Measurements from ENCODE around the gene MSH5.
A peak's percentile ranks its signal among the peaks of the same experiment; 100 is the strongest.
"Not testable (repeated sequence)": the region's sequence is repeated elsewhere in the genome, so short reads cannot be mapped to it uniquely, and the experiment has no call there.

The MSH5 gene

DNA sequence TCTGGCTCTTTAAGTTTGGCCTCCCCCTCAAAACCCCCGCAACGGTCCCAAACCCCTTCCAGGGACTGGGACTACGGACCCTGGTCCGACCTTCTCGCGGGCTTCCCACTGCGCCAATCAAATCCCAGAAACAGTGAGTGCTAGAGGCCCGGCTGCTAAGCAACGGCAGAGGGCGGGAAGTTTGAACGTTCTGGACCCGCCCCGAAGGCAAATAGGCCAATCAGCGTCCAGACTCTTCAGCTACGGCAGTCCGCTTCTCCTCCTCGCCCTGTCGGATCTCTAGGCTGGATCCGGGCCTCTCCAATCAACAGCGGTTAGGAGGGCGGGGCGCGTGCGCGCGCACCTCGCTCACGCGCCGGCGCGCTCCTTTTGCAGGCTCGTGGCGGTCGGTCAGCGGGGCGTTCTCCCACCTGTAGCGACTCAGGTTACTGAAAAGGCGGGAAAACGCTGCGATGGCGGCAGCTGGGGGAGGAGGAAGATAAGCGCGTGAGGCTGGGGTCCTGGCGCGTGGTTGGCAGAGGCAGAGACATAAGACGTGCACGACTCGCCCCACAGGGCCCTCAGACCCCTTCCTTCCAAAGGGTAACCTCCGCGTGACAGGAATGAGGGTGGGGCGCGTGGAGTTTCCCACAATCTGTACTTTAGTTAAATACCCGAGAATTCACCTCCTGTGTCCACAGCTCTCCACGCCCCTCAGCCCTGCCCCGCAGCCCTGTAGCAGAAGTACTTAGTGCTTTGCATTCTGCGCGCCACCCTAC, at the start of gene MSH5:
Gene MSH5, plus strand, starts transcription at position 367 of the 758 bp plus-strand sequence. CDS start 462 bp downstream, outside the sequence.
- peak; percentile 98 for DNase-seq

DNA sequence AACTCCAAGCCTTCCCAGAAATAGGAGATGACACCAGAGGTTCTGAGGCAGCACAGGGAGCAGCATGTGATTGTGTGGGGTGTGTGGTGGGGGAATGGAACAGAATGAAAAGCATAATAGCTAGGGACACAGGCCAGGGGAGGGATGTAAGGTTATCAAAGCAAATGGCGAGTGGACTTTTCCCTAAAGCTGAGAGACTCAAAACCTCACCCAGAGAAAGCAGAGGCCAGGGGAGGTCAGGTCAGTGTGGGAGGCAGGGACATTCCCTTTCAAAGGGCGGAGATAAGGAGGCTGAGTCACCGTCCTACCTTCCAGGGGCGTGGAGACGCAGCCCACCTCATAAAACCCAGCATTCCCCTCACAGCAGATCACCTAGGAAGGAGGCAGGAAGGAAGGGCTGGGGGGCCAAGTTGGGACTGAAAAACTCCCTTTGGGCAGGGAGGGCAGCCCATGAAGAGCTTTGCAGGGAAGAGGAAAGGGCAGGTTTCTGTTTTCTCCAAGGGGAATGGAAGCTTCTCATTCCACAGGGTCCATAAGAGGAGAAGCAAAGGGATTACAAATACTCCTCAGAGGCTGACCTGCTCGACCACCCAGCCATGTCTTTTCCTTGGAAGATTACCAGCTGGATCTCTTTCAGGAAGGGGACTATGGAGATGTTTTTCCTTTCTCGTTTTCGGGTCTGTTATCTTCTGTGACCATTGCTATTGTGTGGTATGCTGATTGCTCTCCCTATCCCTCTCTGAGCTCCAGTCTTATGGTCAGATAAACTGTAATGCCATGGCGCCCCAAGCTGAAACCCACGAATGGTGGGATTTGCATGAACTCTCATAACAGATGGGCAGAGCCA, 49.4 kb upstream of the MSH5 start:
- DNase-seq = no peak

DNA sequence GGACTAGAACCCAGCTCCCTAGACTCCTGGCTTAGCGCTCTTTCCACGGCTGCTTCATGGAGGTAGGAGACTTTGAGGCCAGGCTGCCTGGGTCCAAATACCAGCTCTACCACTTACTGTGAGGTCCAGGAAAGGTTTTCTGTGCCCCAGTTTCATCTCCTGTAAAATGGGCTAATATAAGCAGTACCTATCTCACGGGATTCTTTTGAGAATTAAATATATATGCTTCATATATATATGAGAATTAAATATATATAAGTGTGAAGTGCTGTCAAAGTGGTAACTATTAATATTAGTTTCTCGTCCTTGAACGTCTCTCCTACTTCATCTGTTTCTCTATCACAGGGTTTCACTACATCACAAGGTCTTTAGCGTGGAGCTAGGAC, 48.7 kb upstream of the MSH5 start:
- no peak for DNase-seq

DNA sequence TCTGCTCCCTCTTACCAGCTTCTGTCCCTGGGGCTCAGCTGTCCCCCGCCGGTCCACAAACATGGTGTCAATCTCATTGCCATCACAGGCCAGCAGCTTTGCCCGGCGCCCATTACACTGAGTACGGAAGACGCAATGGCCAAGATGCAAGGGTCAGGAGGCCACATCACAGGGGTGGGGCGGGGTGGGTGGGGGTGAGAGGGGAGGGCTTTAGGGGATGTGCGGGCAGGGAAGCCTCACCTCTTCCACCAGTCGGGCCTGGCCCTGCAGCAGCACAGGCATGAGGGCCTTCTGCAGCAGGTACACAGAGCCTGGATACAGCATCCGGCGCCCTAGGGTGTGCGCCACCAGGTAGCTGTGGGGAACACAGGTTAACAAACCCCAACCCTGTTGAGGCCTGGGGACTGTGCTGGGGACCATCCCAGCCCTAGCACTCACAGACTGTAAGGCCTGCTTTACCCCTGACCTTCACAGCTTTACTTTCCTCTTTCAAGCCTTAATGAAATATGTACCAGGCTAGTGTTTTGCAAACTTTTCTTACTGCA, 48.2 kb upstream of the MSH5 start:
- DNase-seq = no peak

DNA sequence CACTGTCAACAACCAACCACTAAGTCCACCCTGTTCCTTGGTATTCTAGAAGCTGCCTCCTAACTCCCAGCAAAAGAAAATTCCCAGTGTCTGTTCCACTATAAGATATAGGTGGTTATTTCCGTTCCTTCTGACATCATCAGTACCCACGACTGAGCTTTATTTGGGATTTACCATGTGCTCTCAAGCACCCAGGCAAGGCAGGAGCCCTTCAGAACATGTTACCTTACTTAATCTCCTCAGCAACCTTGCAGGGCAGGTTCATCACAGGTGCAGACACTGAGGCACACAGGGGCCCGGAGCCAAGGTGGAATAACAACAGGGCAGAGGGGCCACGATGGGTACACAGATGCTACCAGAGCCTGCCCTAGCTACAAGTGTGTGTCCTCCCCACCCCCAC, 47.5 kb upstream of the MSH5 start:
- DNase-seq = no peak

DNA sequence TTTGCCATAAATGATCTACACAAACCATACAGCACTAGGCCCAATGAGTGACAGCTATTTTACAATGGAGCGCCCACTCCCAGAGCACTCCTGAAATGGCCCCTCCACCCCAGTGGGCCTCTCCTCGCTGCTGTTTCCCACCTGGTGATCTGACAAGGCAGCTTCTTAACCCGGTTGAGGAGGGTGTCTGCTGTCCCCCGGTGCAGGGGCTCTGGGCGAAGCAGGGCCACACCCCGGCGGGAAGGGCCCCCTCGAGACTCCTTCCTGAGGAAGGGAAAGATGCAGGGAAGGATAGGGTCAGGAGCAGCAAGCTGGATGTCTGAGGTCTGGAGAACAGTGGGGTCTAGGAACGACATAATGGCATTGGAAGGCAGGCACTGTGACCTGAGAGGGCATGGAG, 46.9 kb upstream of the MSH5 start:
- DNase-seq = no peak

DNA sequence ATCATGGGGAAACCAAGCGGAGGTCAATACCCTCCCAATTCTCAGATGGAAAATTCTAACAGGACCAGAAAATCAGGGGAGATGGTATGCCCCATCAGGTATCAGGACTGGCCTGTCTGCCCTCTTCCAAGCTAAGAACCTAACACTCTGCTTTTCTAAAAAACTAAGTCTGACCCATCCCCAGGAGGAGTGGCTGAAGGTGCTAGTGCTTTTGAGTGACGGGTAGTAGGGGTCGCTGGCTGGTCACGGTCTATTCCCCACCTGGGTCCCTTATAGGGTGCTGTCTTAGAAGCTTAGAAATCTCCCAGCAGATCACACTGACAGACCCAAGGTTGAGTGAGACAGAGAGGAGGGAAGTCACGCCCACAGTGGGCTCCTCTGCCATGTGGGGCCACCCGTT, 46.3 kb upstream of the MSH5 start:
- DNase-seq = no peak

DNA sequence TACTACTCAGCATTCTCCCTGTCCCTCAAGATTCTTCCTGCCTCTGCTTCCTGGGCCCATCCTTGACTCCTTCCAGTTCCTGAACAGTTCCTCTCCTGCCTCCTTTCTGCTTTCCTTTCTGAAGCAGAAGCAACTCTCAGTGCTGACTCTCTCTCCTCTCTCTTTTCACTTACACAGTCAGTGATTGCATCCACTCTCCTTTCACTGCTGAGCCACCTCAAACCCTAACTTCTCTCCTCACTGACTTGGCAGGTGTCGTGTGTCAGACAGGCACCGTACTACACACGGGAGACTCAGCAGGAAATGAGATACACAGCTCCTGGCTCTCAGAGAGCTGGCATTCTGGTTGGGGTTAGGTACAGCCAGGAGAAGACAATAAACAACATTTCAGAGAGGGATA, 42.2 kb upstream of the MSH5 start:
- no peak for DNase-seq

DNA sequence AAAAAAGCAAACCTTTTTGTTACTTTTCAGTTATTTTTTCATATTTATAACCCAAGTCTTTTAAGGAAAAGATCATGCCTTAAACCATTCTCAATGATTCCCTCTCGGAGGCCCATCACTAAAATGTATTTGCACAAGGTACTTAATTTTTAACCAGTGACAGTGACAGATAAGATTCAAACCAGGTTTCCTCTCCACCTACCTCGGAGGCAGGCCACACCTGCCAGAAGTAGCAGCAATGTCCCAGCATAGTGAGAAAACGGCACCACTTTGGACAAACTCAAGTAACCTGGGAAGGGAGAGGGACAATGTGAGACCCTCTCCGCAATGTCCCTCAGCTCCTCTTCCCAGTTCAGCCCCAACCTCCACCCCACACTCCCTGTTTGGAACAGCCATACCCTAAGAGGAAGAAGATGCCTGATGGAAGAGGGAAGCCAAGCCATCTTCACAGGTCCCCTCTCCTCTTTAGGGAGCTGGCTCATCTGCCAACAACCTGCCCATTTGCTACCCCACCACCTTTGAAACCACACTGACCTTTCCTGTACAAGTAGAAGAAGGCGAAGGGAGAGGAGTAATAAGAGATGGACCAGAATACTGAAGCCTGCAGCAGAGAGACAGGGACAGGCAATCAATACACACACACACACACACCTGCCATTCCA, 38.9 kb upstream of the MSH5 start:
- no peak for DNase-seq

DNA sequence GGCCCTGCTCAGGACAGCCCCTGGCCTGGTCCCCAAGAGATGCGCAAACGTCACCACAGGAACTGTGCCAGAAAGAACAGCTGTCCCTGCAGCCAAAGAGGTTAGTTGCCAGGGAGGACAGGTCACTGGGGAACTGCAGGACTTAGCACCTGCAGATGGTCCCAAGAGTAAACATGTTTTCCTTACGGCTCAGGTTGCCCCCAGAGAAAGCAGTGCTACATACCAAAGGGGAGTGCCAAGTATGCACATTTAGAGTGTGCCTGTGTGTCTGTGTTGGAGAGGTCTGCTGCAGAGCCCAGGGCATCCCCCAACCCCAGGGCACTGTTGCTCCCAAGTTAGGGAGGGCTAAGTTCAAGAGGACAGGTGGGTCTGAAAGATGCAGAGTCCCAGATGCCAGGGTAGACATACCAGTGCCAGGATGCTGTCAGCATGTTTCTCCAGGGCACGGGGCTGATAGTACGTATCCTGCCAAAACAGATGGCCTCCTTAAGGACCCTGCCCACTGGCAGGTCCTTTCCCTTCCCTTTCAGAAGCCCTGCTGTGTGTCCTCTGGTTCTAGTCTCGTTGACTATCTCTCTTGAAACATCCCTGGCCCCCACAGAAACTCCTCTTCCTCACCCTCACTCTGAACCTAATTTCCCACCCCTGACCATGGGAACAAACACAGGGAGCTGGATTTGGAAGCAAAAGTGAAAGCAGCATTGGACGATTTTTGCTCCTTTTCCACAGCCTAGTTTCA, 38.0 kb upstream of the MSH5 start:
- DNase-seq = no peak

DNA sequence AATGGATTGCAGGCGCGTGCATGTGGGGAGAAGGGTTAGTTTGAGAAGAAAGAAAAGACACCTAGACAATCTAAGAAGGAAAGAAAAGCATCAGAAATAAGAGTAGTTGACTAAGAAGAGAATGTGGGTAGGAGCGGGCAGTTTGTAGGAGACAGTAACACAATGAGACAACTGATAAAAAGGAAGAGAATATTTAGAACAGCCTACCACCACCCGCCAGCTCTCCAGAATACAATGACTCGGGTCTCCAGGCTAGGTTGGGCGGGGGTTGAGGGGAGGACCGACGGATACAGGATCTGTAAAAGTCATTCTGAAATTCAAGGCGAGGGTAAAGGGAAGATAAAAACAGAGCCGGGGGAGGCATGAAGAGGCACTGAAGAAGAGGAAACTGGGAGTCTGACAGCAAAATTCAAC, 37.4 kb upstream of the MSH5 start:
- no peak for DNase-seq

DNA sequence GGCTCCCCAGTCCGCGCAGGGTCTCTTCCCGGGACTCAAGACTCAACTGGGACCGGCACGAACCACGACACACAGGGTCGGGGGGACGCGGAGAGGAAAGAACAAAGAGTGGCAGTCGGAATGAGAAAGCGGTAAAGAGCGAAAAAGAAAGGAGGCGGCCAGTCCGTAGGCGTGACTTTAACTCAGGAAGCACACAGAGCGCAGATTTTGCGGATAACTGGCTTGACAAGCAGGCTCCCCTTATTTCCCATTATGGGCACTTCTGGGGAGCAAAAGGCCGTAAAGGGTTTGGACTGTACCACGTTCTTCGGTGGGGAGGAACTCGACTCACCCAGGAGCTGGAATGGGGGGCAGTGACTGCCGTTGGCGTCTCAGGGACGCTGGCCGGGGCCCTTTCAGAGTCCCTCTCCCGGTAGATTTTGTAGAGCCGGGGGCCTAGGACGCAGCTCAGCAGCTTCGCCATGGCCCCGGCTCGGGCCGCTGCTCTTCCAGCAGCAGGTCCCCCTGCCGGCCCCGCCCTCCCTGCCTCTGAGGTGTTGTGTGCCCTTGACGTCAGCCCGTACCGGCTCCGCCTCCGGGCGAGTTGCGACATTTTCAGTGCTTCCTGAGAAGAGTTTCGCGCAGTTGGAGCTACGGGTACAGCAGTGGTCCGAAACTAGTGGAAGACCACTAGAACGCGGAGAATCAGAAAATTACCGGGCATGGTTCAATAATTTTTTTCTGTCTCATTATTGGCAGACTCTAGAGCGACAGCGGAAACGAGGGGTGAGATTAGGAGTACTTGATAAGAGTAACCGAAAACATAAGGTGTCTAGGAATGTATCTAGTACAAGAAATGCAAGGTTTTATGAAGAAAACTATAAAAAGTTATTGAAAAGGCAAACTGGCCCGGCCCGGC, 36.7 kb upstream of the MSH5 start, which contains the start of gene ABHD16A:
Gene ABHD16A, minus strand, starts transcription at position 506 of the 898 bp plus-strand sequence. Its CDS starts 43 bp downstream, at position 463.
- DNase-seq = peak; percentile 94

DNA sequence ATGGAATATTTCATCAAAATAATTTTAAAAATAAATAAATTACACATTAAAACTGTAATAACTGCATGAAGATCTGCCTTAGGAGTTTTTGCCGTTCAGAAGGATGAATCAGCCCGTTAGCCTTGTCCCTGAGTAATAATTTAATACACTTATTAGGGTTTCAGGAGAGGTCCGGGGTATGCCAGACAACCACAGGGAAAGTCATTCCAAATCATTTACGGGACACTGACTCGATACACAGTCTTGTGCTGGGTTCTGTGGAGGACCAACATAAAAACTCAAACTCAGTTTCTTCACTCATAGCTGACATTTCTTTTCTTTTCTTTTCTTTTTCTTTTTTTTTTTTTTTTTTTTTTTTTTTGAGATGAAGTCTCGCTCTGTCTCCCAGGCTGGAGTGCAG, 33.9 kb upstream of the MSH5 start:
- no peak for DNase-seq

DNA sequence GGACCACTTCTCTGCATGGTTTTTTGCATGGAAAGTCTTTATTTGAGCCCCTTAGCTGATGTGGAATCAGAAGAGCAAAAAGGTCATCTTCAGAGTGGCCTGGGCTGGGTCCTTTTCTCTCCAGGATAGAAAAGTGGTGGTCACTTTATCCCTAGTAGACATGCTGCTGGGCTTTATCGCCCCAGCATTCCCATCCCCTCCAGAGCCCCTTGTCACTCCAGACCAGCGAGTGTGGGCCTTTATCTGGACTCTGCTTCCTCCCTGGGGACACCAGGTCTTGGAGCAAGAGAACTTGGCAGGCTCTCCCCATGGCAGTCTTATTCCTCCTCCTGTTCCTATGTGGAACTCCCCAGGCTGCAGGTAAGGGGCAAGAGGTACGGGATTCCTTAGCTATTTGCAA, 33.2 kb upstream of the MSH5 start, which contains the start of gene LY6G6F:
Gene LY6G6F, plus strand, starts transcription at position 268 of the 400 bp plus-strand sequence. Its CDS starts 41 bp downstream, at position 309.
- no peak for DNase-seq

DNA sequence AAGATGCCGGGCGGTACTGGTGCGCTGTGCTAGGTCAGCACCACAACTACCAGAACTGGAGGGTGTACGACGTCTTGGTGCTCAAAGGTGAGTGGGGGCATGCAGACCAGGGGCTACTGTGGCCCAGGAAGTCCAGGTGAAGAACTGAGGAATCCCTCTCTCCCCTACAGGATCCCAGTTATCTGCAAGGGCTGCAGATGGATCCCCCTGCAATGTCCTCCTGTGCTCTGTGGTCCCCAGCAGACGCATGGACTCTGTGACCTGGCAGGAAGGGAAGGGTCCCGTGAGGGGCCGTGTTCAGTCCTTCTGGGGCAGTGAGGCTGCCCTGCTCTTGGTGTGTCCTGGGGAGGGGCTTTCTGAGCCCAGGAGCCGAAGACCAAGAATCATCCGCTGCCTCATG, 32.1 kb upstream of the MSH5 start:
- no peak for DNase-seq

DNA sequence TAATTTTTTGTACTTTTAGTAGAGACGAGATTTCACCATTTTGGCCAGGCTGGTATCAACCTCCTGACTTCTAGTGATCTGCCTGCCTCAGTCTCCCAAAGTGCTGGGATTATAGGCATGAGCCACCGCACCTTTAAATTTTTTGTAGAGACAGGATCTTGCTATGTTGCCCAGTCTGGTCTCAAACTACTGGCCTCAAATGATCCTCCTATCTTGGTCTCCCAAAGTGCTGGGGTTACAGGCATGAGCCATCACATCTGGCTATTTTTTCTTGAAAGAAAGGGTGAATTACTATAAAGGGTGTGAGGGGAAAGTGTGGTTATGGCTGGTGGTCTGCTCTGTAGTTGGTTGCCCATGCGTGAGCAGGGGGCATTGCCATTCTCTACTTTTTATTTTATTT, 31.6 kb upstream of the MSH5 start:
- DNase-seq = no peak

DNA sequence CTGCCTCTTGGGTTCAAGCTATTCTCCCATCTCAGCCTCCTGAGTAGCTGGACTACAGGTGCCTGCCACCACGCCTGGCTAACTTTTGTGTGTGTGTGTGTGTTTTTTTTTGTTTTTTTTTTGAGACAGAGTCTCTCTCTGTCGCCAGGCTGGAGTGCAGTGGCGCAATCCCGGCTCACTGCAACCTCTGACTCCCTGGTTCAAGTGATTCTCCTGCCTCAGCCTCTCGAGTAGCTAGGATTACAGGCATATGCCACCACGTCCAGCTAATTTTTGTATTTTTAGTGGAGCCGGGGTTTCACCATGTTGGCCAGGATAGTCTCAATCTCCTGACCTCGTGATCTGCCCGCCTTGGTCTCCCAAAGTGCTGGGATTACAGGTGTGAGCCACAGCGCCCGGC, 30.6 kb upstream of the MSH5 start:
- not testable (repeated sequence) for DNase-seq

DNA sequence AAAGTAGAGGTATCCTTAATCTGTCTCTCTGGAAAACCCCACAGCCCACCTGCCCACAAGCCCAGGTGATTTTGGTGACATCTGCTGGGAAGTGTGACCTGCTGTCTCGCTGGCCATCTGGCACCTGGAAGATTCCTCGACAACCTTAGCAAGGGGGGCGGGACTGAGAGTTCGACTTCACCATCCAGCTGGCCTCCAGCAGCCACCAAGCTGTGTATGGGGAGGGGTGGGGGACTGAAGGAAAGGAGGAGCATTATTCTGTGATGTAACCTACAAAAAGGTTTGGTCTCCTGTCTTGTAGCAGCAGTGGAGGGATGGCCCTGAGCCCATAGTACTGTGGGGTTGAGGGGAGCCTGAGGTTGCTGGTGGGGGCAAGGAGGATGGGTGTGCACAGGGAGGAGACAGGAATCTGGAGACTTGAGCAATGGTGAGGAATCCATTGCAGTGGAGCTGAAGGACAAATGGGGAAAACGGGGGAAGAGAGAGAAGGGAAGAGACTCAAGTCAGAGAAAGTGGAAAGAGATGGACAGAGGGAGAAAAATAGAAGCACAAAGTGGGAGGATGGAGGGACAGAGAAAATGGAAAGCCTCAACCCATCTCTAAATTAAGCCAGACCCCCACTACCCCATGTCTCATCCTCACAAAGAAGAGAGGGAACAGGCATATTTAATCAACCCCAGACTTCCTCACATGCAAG, 29.1 kb upstream of the MSH5 start:
- DNase-seq = no peak

DNA sequence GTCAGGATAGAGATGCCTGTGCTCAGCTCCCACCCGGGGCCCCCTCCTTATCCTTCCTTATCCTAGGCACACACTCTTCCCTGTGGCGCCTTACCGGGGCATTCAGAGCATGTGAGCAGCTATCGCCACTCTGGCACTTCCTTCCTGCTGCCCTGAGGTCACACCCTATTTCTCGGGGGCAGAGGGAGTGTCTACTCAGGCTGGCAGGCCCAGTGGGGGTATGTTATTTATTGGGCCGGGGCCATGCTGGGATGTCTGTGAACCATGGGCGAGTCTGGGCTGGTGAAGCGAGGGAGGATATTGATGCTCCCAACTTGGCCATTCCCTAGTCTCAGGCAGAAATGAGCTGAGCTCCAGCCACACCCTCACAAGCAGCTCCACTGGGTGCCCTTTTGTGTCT, 28.6 kb upstream of the MSH5 start:
- no peak for DNase-seq

DNA sequence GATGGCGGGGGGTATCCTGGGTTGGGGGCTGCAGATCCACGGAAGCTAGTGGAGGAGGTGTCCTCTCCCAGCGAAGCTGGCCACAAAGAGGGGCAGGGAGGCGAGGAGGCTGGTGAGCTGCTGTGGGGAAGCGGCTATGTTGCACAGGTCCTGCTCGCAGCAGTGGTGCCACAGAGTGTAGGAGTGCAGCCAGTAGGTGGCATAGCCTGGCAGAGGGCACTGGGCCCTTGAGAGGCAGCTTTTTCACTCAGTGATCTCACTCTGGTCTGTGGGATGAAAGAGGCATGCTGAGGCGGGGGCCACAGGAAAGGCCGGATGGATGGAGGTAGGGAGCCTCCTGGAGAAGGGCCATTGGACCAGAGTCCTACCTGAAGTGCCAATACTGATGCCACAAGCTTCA, 27.5 kb upstream of the MSH5 start:
- DNase-seq = no peak

DNA sequence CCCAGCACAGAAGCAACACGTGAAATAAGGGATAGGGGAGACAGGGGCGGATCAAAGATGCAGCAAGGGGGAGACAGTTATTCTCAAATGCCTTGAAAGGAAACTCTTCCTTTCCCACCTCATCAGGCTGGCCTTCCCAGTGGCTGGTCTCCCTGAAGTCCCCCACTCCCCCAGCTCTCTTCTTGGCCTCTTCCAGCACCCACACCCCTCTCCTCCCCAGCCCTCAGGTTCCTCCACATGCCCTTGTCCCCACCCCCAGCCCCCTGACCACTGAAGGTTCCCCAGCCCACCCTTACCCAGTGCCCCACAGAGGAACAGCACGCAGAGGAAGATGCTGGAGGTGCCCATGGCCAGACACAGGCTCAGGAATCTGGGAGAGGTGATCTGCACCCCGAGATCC, 26.3 kb upstream of the MSH5 start:
- DNase-seq = no peak

Data from T1000 (cell line).